ENCODE results near the gene PTH1R. TPM values are rescaled to one million over a fixed set of nuclear protein-coding genes. Genes with fewer than 3 reads are reported as not detected.

PTH1R gene
- total RNA-seq, 1 experiment from 2014 or later, result not detected

DNA sequence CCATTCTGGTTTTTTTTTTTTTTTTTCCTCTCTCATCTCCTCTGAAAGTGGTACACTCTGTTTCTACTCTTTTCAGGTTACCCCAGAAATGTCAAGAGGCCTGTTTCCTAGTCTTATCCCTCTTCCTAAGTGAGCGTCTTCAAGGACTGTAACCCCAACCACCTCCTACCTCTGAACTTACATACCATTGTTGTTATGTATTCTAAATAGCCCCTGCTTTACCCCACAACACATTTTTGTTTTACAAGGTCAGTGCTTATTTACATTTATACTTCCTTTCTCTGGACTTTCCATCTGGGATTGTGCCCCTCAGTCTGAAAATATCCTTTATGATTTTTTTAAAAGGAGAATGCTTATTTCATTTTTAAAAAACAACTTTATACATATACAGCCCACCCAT, 38.8 kb downstream of the PTH1R start:
- ChIA-PET CTCF (no interaction called here), POLR2A (no interaction called here)
- Histone ChIP-seq H3K9me3 (ENCODE audit: control insufficient read depth, insufficient read depth, low read depth, low read length) (no peaks in the 10 kb centered on the region), H3K27ac (ENCODE audit: low read length) (no peak overlapping the region), H3K4me3 (ENCODE audit: low read depth in 2 of 2, low read length in 2 of 2) (no peak overlapping the region), H3K4me1 (ENCODE audit: control insufficient read depth, insufficient read depth, low read length) (no peaks in the 10 kb centered on the region), H3K27me3 (ENCODE audit: control insufficient read depth, insufficient read depth, low read length) (no peaks in the 10 kb centered on the region), H3K36me3 (ENCODE audit: control insufficient read depth, insufficient read depth, low read length) (peaks cover 4% of the 10 kb centered on the region)
- intact Hi-C loops (cut with micrococcal nuclease; ENCODE audit: unreplicated experiment), result no loop called here
- TF ChIP-seq POLR2AphosphoS5 (IDR thresholded peaks at IDR 0.05; ENCODE audit: low read depth, low read length), result no peak
- TF ChIP-seq, protein P1, sequence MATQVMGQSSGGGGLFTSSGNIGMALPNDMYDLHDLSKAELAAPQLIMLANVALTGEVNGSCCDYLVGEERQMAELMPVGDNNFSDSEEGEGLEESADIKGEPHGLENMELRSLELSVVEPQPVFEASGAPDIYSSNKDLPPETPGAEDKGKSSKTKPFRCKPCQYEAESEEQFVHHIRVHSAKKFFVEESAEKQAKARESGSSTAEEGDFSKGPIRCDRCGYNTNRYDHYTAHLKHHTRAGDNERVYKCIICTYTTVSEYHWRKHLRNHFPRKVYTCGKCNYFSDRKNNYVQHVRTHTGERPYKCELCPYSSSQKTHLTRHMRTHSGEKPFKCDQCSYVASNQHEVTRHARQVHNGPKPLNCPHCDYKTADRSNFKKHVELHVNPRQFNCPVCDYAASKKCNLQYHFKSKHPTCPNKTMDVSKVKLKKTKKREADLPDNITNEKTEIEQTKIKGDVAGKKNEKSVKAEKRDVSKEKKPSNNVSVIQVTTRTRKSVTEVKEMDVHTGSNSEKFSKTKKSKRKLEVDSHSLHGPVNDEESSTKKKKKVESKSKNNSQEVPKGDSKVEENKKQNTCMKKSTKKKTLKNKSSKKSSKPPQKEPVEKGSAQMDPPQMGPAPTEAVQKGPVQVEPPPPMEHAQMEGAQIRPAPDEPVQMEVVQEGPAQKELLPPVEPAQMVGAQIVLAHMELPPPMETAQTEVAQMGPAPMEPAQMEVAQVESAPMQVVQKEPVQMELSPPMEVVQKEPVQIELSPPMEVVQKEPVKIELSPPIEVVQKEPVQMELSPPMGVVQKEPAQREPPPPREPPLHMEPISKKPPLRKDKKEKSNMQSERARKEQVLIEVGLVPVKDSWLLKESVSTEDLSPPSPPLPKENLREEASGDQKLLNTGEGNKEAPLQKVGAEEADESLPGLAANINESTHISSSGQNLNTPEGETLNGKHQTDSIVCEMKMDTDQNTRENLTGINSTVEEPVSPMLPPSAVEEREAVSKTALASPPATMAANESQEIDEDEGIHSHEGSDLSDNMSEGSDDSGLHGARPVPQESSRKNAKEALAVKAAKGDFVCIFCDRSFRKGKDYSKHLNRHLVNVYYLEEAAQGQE (IDR thresholded peaks at IDR 0.05; ENCODE audit: insufficient read depth in 1 of 2, low read depth in 2 of 2, low read length in 1 of 2), result no peak
- TF ChIP-seq SIN3A (IDR thresholded peaks at IDR 0.05; ENCODE audit: borderline replicate concordance, insufficient read depth, low read depth, low read length), result no peak
- no peak for TF ChIP-seq TCF7L2 (IDR thresholded peaks at IDR 0.05; ENCODE audit: low read depth, low read length)
- TF ChIP-seq, protein P2, sequence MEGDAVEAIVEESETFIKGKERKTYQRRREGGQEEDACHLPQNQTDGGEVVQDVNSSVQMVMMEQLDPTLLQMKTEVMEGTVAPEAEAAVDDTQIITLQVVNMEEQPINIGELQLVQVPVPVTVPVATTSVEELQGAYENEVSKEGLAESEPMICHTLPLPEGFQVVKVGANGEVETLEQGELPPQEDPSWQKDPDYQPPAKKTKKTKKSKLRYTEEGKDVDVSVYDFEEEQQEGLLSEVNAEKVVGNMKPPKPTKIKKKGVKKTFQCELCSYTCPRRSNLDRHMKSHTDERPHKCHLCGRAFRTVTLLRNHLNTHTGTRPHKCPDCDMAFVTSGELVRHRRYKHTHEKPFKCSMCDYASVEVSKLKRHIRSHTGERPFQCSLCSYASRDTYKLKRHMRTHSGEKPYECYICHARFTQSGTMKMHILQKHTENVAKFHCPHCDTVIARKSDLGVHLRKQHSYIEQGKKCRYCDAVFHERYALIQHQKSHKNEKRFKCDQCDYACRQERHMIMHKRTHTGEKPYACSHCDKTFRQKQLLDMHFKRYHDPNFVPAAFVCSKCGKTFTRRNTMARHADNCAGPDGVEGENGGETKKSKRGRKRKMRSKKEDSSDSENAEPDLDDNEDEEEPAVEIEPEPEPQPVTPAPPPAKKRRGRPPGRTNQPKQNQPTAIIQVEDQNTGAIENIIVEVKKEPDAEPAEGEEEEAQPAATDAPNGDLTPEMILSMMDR (IDR thresholded peaks at IDR 0.05), result no peak
- BruUV-seq (replicated peaks), result no TSS peak
- ATAC-seq (no peak), DNase-seq (ENCODE audit: low read depth, low spot score) (no peak)
- in situ Hi-C loops (cut with HindIII; ENCODE audit: low pct_unique_long_range_greater_than_20kb, low sequenced_read_pairs), result no loop called here

DNA sequence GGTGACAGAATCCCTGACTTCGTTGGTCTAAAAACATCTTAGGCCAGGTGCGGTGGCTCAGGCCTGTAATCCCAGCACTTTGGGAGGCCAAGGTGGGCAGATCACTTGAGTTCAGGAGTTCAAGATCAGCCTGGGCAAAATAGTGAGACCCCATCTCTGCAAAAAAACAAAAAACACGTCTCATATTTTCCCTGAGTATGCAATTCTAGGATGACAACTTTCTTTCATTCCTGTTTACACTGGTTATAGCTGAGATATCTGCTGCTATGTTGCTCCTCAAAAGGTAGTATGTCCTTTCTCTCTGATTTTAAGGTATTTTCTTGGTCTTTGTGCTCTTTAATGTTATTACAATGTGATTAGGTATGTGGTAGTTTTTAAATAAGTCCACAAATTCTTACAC, 39.3 kb downstream of the PTH1R start:
- no peaks in the 10 kb centered on the region for H3K27me3 ChIP-seq (ENCODE audit: control insufficient read depth, insufficient read depth, low read length)
- ATAC-seq (no peak), DNase-seq (ENCODE audit: low read depth, low spot score) (no peak)
- no TSS peak for BruUV-seq (replicated peaks)
- TF ChIP-seq TCF7L2 (IDR thresholded peaks at IDR 0.05; ENCODE audit: low read depth, low read length) (no peak), SIN3A (IDR thresholded peaks at IDR 0.05; ENCODE audit: borderline replicate concordance, insufficient read depth, low read depth, low read length) (no peak), POLR2AphosphoS5 (IDR thresholded peaks at IDR 0.05; ENCODE audit: low read depth, low read length) (no peak)
- TF ChIP-seq, protein P2 (IDR thresholded peaks at IDR 0.05), result no peak
- TF ChIP-seq, protein P1 (IDR thresholded peaks at IDR 0.05; ENCODE audit: insufficient read depth in 1 of 2, low read depth in 2 of 2, low read length in 1 of 2), result no peak
- ChIA-PET POLR2A (no interaction called here), CTCF (no interaction called here)
- intact Hi-C loops (cut with micrococcal nuclease; ENCODE audit: unreplicated experiment) (no loop called here), in situ Hi-C loops (cut with HindIII; ENCODE audit: low pct_unique_long_range_greater_than_20kb, low sequenced_read_pairs) (no loop called here)
- peaks cover 4% of the 10 kb centered on the region for H3K36me3 ChIP-seq (ENCODE audit: control insufficient read depth, insufficient read depth, low read length)
- H3K4me1 ChIP-seq (ENCODE audit: control insufficient read depth, insufficient read depth, low read length), result no peaks in the 10 kb centered on the region
- H3K27ac ChIP-seq (ENCODE audit: low read length), result no peak overlapping the region
- H3K9me3 ChIP-seq (ENCODE audit: control insufficient read depth, insufficient read depth, low read depth, low read length), result no peaks in the 10 kb centered on the region
- no peak overlapping the region for H3K4me3 ChIP-seq (ENCODE audit: low read depth in 2 of 2, low read length in 2 of 2)

Data from Panc1 (cell line).